Parathyroid adenoma (tissue), 2 donors: ENCODE results near the gene P2RY13.

ENCODE experiments used
- H2AFZ ChIP-seq: fragments of 300-600 bp; sonication (generic); one replicate; pipeline ENCODE4 v1.7.0; 2017; ENCODE audit warnings: antibody characterized with exemption, mild to moderate bottlenecking
- H3K27ac ChIP-seq: fragments of 300-600 bp; sonication (generic); one replicate; pipeline ENCODE4 v1.7.0; 2017
- H3K27me3 ChIP-seq: fragments of 300-600 bp; sonication (generic); one replicate; pipeline ENCODE4 v1.7.0; 2017; ENCODE audit warnings: low read length; ENCODE audit not compliant: control insufficient read depth, insufficient read depth
- H3K36me3 ChIP-seq: fragments of 300-600 bp; sonication (generic); one replicate; pipeline ENCODE4 v1.7.0; 2017; ENCODE audit warnings: low read length; ENCODE audit not compliant: control insufficient read depth, insufficient read depth
- H3K4me1 ChIP-seq: fragments of 300-600 bp; sonication (generic); one replicate; pipeline ENCODE4 v1.7.0; 2017; ENCODE audit warnings: control low read depth
- H3K4me2 ChIP-seq: fragments of 300-600 bp; sonication (generic); one replicate; pipeline ENCODE4 v1.7.0; 2017; ENCODE audit warnings: low read length
- H3K4me3 ChIP-seq: fragments of 300-600 bp; sonication (generic); one replicate; pipeline ENCODE4 v1.7.0; 2017; ENCODE audit warnings: low read depth, low read length
- H3K79me2 ChIP-seq: fragments of 300-600 bp; sonication (generic); one replicate; pipeline ENCODE4 v1.7.0; 2017; ENCODE audit warnings: control low read depth
- H3K9ac ChIP-seq: fragments of 300-600 bp; sonication (generic); one replicate; pipeline ENCODE4 v1.7.0; 2017; ENCODE audit warnings: mild to moderate bottlenecking
- H3K9me3 ChIP-seq: fragments of 300-600 bp; sonication (generic); one replicate; pipeline ENCODE4 v1.7.0; 2017; ENCODE audit warnings: low read length; ENCODE audit not compliant: control insufficient read depth
- TF ChIP-seq, protein P1 (sequence below): fragments of 300-600 bp; sonication (generic); IDR thresholded peaks from one replicate; pipeline ENCODE4 v1.7.0; 2017; ENCODE audit warnings: antibody characterized with exemption, mild to moderate bottlenecking
- donor health status: primary hyperparathyroidism.

The P2RY13 gene

DNA sequence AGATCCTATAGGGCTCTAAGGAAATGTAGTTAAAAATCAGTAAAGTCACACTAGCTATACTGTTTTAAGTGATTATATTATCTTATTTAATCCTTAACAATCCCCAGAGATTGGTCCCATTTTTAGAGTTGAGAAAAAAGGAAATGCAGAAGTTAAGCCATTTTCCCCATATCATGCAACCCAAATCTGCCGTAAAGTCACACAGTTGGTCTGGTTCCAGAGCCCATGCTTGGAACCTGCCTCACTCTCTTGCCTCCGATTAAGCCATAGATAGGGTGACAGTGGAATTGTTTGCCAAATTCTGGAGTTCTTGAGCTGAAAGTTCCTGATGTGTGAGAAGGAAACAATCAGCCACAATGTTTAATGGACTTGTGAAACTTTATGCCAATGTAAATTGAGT is 2.3 kb upstream of the P2RY13 start:
- no peak overlapping the region for H2AFZ ChIP-seq
- H3K27ac ChIP-seq: no peak overlapping the region

DNA sequence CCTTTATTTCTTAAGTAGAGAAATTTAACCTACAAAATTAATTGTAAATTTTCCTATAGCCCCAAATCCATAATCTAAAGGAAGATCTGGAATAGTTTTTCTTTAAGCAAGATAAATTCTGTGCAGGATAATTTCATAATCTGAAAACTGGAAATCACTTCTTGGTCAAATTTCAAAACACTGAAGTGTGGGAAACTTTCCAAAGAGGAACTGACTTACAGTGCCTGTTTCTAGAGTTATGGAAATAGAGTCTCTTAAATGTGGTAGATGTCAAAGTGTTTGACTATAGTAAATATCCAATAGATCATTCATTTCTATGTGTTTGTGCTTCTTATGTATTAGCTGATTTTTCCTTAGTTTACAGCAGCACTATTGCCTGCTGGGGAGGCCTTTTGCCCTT is 1.6 kb upstream of the P2RY13 start:
- Histone ChIP-seq H3K27ac (no peak overlapping the region), H3K4me2 (no peak overlapping the region), H2AFZ (no peak overlapping the region)

More for the DNA sequence above, 2.3 kb upstream of the P2RY13 start:
- H3K4me1 ChIP-seq: peaks cover 3% of the 10 kb centered on the region
- H3K36me3 ChIP-seq: no peaks in the 10 kb centered on the region
- no peaks in the 10 kb centered on the region for H3K27me3 ChIP-seq
- TF ChIP-seq, protein P1, sequence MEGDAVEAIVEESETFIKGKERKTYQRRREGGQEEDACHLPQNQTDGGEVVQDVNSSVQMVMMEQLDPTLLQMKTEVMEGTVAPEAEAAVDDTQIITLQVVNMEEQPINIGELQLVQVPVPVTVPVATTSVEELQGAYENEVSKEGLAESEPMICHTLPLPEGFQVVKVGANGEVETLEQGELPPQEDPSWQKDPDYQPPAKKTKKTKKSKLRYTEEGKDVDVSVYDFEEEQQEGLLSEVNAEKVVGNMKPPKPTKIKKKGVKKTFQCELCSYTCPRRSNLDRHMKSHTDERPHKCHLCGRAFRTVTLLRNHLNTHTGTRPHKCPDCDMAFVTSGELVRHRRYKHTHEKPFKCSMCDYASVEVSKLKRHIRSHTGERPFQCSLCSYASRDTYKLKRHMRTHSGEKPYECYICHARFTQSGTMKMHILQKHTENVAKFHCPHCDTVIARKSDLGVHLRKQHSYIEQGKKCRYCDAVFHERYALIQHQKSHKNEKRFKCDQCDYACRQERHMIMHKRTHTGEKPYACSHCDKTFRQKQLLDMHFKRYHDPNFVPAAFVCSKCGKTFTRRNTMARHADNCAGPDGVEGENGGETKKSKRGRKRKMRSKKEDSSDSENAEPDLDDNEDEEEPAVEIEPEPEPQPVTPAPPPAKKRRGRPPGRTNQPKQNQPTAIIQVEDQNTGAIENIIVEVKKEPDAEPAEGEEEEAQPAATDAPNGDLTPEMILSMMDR: no peak
- no peaks in the 10 kb centered on the region for H3K79me2 ChIP-seq
- no peaks in the 10 kb centered on the region for H3K9me3 ChIP-seq
- no peak overlapping the region for H3K4me2 ChIP-seq
- H3K9ac ChIP-seq: no peak overlapping the region
- no peak overlapping the region for H3K4me3 ChIP-seq

DNA sequence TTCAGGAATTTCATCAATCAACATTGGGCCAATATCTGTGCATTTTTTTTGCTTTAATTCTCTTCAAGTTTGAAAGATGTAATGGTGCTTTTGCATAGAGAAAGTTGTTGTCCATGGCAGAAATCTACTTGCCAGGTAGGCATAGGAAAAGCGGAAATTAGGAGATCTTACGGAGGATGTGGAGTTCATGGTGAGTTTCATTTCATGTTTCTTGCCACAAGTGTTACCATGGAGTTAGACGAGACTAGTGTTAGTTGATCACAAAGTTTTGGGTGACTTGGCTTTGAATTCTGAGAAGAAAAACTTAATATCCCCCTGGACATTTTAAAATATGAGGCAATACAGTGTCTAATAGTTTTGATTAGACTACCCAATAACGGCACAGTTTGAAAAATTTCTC is 1.0 kb upstream of the P2RY13 start:
- H3K79me2 ChIP-seq: no peaks in the 10 kb centered on the region
- H3K9me3 ChIP-seq: no peaks in the 10 kb centered on the region
- H3K9ac ChIP-seq: no peak overlapping the region
- no peak overlapping the region for H3K4me3 ChIP-seq
- no peak overlapping the region for H2AFZ ChIP-seq
- no peak overlapping the region for H3K4me2 ChIP-seq
- peaks cover 3% of the 10 kb centered on the region for H3K4me1 ChIP-seq
- H3K27me3 ChIP-seq: no peaks in the 10 kb centered on the region
- H3K36me3 ChIP-seq: no peaks in the 10 kb centered on the region
- no peak overlapping the region for H3K27ac ChIP-seq
- TF ChIP-seq, protein P1: no peak

More for the DNA sequence above, 1.6 kb upstream of the P2RY13 start:
- no peaks in the 10 kb centered on the region for H3K27me3 ChIP-seq
- H3K4me1 ChIP-seq: peaks cover 3% of the 10 kb centered on the region
- H3K79me2 ChIP-seq: no peaks in the 10 kb centered on the region
- H3K9ac ChIP-seq: no peak overlapping the region
- TF ChIP-seq, protein P1: no peak
- H3K36me3 ChIP-seq: no peaks in the 10 kb centered on the region
- H3K9me3 ChIP-seq: no peaks in the 10 kb centered on the region
- no peak overlapping the region for H3K4me3 ChIP-seq

DNA sequence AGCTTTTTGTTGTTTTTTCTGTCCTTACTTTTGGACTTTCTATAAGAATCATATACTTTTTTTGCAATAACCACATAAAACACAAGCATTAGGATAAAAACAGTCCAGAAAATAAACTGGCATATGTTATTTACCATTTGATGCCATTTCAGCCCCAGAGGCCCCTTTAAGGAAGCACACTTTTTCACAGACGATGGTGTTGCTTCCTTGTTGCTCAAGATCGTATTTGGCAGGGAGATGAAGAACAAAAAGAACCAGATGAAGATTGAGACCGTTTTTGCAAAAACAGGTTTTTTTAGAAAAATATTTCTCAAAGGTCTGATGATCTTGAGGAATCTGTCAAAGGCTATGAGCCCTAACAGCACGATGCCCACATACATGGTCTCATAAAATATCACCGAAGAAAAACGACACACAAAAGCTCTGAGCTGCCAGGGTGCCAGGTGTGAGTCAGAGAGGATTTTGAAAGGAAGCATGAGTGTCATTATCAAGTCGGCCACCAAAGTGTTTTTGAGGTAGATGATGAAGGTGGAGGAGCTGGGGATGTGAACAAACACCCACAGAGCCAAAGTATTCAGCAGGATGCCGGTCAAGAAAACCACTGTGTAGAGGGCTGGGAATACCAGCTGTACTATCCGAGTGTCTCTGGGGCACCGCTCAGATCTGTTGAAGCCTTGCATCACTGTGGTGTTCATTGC is 902 bp downstream of the P2RY13 start:
- Histone ChIP-seq H3K4me2 (no peak overlapping the region), H3K79me2 (no peaks in the 10 kb centered on the region), H3K36me3 (no peaks in the 10 kb centered on the region), H3K27ac (no peak overlapping the region), H3K4me3 (no peak overlapping the region), H3K27me3 (no peaks in the 10 kb centered on the region), H3K9me3 (no peaks in the 10 kb centered on the region), H3K4me1 (peaks cover 3% of the 10 kb centered on the region), H3K9ac (no peak overlapping the region), H2AFZ (peak overlapping the region; percentile 10)
- TF ChIP-seq, protein P1: no peak
